Measurements from ENCODE around the gene BBS10.
"Not testable (repeated sequence)": the region's sequence is repeated elsewhere in the genome, so short reads cannot be mapped to it uniquely, and the experiment has no call there.

Gene BBS10

DNA sequence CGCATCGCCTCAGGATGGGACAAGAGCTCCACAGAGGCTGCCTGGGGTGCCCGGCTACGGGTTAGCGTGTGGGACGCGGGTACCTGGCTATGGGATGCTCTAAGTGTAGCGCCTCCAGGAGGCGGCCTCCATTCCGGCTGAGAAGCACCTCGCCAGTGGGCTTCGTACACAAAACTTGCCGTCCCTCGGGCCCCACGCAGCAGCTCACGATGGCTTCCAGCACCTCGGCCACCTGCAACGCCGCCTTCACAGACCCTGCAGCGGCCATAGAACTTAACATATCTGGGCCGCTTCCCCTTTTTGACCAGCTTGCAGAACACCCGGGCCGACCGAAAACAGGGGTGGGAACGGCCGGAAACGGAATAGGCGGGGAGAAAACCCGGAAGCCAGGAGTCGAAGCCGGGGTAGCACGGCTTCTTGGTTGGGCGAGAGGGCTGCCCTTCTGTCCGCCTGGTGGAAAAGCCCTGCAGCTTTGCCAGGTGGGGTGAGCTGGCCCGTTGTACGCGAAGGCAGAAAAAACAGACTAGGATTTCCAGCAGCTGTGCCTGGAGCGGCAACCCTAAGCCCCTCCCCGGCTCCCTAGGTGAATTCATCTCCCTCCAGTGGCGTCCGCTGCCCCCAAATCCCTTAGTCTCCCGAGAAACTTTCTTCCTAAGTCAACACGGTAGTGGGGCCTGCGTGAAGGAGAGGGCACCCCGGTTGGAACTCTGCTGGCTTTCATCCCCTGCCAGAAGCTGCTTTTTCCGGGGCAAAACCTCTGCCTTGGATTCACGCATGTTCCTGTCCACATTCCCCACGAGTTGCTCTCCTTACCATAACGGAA lies at the start of gene BBS10:
Gene BBS10 (minus strand): TSS at position 337 of the 823 bp plus-strand sequence. CDS start 57 bp downstream, at position 280.
- DNase-seq (ENCODE audit: low read depth), result peak; percentile 87

DNA sequence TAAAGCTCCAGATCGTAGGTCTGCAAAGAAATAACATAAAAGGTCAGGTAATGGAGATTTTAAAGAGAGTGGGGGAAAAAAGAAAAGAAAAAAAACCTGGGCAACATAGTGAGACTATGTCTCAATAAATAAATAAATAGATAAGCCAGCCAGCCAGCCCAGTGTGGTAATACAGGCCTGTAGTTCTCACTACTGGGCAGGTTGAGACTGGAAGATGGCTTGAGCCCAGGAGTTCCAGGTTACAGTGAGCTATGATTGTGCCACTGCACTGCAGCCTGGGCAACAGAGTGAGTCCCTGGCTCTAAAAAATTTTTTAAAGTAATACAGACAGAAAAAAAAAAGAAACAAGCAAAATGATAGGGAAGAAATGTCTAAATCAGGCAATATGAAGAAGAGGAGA lies 43.2 kb upstream of the BBS10 start:
- no peak for DNase-seq (ENCODE audit: low read depth)

DNA sequence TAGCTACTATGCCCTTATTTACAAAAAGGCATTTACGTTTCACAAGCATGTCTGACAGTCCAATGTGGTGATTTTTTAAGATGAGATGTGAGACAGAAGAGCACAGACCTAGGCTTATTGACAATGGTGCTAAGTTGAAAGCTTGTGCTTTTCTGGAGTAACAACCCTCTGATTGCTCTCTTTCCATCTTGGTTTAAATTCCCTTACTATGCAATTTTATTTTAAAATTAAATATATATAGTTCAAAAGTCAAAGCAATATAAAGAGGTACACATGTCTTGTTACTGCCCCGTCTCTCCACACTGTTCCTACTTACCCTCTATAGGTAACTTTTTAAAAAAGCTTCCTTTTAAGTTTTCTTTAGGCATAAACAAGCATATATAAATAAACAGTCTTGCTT lies 39.4 kb upstream of the BBS10 start:
- no peak for DNase-seq (ENCODE audit: low read depth)

DNA sequence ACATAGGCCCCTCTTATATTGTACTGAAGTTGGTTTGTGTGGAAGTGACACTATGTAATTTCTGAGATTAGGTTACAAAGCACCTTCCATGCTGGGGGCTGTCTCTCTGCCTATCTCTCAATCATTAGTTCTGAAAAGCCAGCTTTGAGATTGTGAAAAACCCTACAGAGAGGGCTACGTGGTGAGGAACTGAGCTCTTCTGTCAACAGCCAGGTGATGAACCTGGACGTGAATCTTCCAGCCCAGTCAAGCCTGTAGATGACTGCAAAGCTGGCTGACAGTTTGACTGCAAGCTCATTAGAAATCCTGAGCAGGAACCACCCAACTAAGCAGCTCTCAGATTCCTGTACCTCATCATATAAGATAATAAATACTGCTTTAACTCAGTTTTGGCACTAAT lies 36.3 kb upstream of the BBS10 start:
- no peak for DNase-seq (ENCODE audit: low read depth)

DNA sequence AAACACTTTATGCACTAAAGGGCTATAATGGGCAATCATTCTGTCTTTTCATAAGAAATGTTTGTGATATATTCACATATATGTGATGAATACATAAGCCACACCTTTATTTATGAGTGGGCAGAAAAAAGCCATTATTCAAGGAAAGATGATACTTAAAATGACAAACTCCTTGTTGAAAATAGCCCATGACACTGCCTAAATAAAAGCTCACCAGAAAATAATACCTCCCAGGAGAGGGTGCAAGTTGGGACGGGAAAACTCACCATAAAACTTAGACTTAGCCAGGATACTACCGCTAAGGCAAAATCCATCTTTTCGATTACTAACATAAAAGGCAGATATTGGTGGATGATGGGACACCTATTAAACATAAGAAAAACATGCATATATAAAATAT lies 35.8 kb upstream of the BBS10 start:
- DNase-seq (ENCODE audit: low read depth), result no peak

DNA sequence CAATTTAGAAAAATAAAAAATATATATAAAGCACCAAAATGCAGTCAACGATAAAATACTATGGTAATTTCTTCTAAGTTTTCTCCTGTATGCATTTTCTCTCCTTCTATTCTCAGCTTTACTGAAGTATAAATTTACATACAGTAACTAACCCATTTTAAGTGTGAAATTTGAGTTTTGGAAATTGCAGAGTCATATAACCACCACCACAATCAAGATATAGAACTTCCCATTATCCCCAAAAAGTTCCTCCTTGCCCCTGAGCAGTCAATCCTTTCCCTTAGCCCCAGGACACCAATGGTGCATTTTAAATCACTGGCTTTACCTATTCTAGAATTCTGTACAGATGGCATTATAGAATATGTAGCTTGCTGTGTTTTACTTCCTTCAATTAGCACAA lies 31.0 kb upstream of the BBS10 start:
- DNase-seq (ENCODE audit: low read depth), result no peak

DNA sequence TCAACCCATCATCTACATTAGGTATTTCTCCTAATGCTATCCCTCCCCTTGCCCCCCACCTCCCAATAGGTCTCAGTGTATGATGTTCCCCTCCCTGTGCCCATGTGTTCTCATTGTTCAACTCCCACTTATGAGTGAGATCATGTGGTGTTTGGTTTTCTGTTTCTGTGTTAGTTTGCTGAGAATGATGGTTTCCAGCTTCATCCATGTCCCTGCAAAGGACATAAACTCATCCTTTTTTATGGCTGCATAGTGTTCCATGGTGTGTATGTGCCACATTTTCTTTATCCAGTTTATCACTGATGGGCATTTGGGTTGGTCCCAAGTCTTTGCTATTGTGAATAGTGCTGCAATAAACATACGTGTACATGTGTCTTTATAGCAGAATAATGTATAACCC lies 28.7 kb upstream of the BBS10 start:
- DNase-seq (ENCODE audit: low read depth), result not testable (repeated sequence)

DNA sequence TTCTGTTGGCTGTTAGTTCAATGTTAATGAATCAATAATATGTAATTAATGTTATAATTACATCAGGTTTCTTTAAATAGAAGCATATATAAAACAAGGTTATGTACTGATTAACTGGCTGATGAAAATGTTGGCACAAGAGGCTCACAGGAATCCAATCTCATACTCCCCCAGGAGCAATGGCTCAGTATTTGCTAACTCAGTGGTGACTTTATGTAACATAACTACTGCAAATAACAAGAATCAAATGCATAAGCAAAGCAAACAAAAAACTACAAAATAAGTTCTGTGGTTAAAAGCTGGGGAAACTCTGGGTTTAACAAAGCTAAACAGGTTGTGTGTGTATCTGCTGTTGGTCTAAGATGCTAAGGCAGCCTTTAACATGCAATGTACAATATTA lies 27.7 kb upstream of the BBS10 start:
- no peak for DNase-seq (ENCODE audit: low read depth)

DNA sequence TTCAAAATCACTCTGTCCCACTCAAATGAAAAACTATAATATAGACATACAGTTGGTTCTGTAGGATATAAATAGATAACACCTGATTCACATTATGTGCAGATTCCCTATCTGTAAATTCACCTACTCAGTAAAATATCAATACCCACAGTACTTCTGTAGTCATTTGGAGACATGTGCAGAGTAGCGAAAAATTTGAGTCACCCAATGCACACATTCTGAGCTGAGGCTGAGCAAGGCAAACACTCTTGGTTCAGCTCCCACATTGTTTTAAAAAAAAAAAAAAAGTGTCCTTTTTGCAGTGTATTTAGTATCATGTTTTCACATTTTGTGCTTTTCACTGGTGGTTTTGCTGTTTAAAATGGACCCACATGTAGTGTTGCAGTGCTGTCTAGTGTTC lies 27.3 kb upstream of the BBS10 start:
- DNase-seq (ENCODE audit: low read depth), result no peak

DNA sequence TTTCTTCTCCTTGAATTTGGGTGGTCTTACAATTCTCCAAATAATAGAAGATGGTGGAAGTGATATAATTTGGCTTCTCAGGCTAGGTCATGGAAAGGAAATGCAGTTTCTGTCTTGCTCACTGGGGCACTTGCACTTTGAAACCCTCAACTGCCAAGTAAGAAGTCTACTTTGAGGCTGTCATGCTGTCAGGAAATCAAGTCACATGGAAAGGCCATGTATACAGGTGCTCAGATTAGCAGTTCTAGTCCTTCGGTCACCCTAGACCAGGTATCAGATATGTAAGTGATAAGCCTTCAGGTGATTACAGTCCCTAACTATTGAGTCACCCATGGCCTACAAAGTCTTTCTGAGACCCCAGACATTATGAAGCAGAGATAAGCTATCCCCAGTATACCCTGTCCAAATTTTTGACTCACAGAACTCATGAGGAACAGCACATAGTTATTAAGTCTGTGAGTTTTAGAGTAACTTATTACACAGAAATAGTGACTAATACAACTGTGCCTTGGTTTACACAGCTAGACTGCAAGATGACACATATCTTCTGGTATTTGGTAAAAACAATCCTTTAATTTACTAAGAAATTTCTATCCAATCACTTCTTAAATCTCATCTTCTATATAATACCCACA lies 26.3 kb upstream of the BBS10 start:
- DNase-seq (ENCODE audit: low read depth), result no peak

DNA sequence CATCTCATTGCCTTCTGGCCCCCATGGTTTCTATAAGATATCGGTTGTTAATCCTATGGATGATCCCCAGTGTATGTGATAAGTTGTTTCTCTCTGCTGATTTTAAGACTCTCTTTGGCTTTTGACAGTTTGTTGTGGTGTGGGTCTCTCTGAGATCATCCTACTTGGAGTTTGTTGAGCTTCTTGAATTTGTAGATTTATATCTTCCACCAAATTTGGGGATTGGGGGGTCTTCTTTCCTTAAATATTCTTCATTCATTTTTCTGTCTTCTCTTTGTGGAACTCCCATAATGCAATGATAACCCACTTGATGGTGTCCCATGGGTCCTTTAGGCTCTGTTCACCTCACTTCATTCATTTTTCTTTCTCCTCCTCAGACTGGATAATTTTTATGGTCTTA lies 20.0 kb upstream of the BBS10 start:
- no peak for DNase-seq (ENCODE audit: low read depth)

DNA sequence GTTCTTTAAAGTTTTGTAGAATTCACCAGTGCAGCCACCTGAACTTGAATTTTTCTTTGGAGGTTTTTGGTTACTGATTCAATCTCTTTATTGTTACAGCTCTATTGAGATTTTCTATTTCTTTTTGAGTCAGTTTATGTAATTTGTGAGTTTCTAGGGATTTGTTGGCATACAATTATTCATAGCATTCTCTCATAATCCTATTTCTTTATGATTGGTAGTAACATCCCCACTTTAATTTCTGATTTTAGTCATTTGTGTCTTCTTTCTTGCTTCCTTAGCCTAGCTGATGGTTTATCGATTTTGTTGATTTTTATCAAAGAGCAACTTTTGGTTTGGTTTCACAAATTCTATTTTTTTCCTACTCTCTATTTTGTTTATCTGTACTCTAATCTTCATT lies 17.9 kb upstream of the BBS10 start:
- no peak for DNase-seq (ENCODE audit: low read depth)

DNA sequence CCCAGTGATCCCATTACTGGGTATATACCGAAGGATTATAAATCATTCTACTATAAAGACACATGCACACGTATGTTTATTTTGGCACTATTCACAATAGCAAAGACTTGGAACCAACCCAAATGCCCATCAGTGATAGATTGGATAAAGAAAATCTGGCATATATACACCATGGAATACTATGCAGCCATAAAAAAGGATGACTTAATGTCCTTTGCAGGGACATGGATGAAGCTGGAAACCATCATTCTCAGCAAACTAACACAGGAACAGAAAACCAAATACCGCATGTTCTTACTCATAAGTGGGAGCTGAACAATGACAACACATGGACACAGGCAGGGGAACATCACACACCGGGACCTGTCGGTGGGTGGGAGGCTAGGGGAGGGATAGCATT lies 15.9 kb upstream of the BBS10 start:
- not testable (repeated sequence) for DNase-seq (ENCODE audit: low read depth)

DNA sequence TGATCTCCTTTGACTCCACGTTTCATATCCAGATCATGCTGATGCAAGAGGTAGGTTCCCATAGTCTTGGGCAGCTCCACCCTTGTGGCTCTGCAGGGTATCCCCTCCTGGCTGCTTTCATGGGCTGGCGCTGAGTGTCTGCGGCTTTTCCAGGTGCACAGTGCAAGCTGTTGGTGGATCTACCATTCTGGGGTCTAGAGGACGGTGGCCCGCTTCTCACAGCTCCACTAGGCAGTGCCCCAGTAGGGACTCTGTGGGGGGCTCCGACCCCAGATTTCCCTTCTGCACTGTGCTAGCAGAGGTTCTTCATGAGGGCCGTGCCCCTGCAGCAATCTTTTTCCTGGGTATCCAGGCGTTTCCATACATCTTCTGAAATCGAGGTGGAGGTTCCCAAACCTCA lies 12.1 kb upstream of the BBS10 start:
- no peak for DNase-seq (ENCODE audit: low read depth)

DNA sequence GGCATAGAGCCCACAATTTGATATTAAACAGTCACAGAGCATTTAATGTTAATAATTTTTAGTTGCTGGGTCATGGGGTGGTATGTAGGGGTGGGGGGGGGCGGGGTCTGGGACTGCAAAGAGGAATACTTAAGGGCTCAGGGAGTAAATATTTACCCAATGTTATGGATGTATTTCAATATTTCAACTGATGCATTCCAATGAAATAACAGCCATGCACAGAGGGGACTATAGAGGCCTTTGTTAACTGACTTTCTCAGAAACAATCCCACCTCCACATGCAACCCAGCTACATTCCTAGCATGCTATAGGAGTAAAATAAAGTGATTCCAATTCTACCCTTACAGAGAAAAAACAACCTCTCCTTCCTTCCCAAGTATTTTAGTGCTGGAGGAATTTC lies 7.9 kb upstream of the BBS10 start:
- no peak for DNase-seq (ENCODE audit: low read depth)

DNA sequence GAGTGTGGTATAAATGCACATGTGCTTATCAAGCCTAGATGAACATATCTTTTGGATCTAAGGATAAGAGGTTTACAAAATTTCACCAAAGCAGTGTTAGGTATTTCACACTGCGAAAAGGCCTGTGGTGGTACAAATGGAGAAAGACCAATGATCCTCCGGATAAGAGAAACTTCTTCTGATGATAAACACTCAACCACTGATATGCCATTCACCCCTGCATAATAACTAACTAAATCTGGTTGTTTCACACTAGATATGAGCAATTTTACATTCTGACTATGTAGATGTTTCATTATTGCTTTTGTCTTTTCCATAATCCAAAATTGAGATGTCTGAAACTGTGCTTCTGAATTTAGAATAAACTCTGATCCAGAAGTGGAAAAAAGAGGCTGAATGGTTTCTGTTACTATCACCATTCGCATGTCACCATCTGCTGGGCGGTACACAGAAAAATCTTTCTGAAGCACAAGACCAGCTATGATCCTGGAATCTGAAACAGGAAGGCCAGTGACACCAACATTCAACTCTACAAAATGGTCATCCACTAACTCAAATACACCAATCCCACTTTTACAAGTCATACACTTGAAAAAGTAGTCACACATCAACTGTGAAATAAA lies 1.3 kb downstream of the BBS10 start:
- DNase-seq (ENCODE audit: low read depth), result no peak

DNA sequence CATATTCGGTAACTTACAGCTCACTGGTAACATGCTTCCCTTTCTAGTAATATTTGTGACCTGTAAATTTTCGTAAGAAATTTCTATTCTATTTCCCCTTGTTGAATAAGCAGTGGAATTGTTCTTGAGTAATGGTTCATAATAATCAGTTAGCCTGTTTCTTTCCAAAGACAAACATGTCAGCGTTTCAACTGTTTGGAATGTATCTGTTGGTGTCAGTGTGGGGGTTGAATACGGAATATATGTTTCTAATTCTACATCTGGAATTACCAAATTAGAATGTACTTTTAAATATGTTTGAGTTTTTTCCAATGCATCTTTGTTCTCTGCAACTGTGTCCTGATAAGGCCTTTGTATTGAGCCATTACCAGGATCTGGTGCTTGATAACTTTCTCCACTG lies 2.0 kb downstream of the BBS10 start:
- no peak for DNase-seq (ENCODE audit: low read depth)

DNA sequence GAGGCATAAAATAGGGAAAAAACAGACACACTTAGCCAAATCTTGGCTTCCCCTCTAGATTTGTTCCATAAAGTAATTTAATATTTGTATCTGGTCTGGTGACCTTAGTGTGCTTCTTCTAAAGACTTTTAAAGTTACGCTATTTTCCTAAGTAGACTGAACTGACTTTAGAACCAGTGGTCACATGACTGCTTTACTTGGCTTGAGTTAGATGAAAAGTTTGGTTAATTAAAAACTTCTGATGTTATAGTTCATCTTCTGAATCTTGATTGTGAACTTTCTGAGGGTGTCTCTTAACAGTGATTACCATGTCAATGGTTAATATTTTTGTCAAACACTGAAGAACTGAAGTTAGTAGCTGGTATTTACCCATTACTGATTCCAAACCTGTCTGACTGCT lies 2.6 kb downstream of the BBS10 start:
- DNase-seq (ENCODE audit: low read depth), result no peak

DNA sequence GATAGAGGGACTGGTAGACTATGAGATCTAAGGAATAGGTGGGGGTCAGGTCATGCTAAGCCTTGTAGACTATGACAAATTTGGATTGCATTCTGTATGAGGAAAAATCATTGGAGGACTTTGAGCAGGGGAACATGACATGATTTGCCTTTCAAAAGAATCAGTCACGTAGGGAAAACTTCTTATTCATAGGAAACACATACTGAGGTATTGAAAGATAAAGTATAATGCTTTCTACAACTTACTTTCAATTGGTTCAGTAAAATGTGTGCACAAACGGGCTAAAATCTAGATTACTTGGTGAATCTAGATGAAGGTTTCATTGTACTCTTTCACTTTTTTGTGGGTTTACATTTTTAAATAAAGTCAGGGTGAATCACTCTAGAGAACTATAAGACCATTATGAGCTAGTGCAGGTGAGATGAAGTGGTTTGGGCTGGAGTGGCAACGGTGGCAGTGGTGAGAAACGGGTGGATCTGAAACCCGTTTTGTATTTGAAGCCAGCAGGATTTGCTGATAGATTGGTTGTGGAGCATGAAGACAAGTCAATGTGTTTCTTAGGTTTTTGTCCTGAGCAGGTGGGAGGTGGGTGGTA lies 6.7 kb downstream of the BBS10 start:
- DNase-seq (ENCODE audit: low read depth), result no peak

DNA sequence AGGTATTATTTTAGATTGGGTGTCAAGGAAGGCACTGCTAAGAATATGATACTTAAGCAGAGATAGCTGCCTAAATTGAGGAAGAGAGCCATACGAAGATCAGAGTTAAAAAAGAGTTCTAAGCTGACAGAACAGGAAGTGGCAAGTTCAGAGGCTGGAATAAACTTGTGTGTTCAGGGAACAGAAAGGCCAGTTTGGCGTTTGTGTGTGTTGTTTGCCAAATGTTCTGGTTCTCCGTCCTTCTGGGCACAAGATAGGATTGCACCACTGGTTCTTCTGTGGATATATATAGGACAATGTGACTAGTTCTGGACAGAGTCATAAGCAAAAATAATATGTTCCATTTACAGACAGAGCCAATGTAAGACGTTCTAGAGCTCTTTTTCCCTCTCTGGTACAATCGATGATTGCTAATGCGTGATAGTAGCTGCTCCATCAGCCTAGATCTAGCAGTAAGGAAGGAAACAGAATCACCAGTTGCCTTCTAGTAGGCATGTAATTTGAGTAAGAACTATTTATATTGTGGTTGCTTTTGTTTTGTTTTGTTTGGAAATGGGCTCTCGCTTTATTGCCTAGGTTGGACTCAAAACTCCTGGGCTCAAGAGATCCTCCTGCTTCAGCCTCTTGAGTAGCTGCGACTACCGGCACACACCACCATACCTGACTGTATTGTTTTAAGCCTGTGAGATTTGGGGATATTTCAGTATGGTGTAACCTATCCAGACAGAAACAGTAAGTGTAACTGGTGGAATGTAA lies 7.4 kb downstream of the BBS10 start:
- no peak for DNase-seq (ENCODE audit: low read depth)

DNA sequence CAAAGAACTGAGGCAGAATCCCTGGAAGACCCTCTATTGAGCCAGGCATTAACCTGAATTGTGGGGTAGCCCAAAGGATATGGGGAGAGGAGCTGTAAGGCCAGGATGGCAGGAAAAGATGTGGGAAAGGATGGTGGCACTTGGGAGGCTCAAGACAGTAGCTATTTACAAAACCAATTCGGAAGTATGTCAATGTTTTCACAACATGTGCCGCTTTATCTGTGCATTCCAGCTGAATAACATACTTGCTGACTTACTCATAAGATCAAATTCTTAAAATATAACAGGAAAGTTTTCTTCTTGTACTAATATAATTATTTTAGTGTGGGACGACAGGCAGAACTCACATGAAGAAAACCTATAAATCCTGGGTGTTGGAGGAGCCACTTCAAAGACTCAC lies 10.6 kb downstream of the BBS10 start:
- no peak for DNase-seq (ENCODE audit: low read depth)

DNA sequence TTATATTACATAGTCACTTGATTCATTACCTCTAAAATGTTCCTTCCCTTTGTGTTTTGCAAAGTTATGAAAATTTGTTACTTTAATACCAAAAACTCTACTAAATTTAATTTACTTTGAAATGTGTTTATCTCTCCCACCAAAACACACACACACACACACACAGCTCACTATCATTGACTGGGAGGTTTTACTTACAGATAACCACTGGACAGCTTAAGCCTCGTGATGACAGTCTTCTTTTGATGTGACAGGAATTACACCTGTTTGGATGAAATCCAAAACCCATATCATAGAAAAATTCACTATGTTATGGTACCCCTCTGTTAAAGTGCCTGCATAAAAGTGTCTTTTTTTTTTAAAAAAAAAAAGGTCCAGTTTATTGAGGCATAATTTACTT lies 15.6 kb downstream of the BBS10 start:
- no peak for DNase-seq (ENCODE audit: low read depth)

Data from activated T-cell treated with anti-CD3 and anti-CD28 coated beads for 24 hours (primary cell).